GM12892 (cell line): ENCODE data around the gene FLVCR2.
"Not testable (repeated sequence)": the region's sequence is repeated elsewhere in the genome, so short reads cannot be mapped to it uniquely, and the experiment has no call there.

Experiments
- POLR2AphosphoS5 ChIP-seq: IDR thresholded peaks from 2 replicates; pipeline ENCODE4 v1.6.1; 2011; ENCODE audit warnings: low read depth, low read length, control low read depth
- TAF1 ChIP-seq: IDR thresholded peaks from 2 replicates; pipeline ENCODE4 v1.6.1; 2011; ENCODE audit warnings: low read depth, mild to moderate bottlenecking, control low read depth, low read length, borderline replicate concordance

DNA sequence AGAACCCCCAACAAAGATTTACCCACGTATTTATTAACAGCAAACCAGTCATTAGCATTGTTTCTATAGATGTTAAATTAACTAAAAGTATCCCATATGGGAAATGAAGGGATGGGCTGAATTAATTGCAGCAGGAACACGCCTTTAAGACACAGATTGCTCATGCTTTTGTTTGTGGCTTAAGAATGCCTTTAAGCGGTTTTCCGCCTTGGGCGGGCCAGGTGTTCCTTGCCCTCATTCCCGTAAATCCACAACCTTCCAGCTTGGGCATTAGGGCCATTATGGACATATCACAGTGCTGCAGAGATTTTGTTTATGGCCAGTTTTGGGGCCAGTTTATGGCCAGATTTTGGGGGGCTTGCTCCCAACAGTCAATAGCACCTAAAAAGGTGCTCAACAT, 22.6 kb downstream of the FLVCR2 start:
- not testable (repeated sequence) for TF ChIP-seq TAF1, POLR2AphosphoS5
